HCT116 (cell line): ENCODE measurements around the gene CHSY1. TPM values are rescaled to one million over a fixed set of nuclear protein-coding genes. Genes with fewer than 3 reads are reported as not detected.

Experiments used
- ATAC-seq: fragments of 200-7000 bp; cut with Tn5 transposase; 2 replicates; pipeline ENCODE4 v1.9.1; 2020; ENCODE audit warnings: mild to moderate bottlenecking, moderate library complexity
- BruUV-seq: library from RNA; stranded (reverse); fragments of 400-500 nt; replicated peaks from 2 replicates; lab custom pipeline; 2021; lab: Mats Ljungman, UMichigan
- CTCF ChIA-PET: fragments of 300-600 bp; sonication (Branson Sonifier 250); formaldehyde crosslinking; loops from one replicate; lab custom pipeline; 2021; ENCODE audit warnings: antibody characterized with exemption; lab: Charles Lee
- POLR2A ChIA-PET: fragments of 300-600, 350-600 bp; sonication (Branson Sonifier 250); formaldehyde crosslinking; loops from one replicate; lab custom pipeline; 2021; ENCODE audit warnings: antibody characterized with exemption; lab: Charles Lee
- RAD21 ChIA-PET, 2 experiments: fragments of 300-600 bp; sonication (Branson Sonifier 250); formaldehyde crosslinking; loops; one replicate each; lab custom pipeline; 2023; ENCODE audit warnings: low total read pairs in 2 of 2; ENCODE audit not compliant: uncharacterized antibody in 2 of 2, unreplicated experiment in 2 of 2, low non-redundant PET in 1 of 2; lab: Charles Lee
- DNase-seq: peaks from one replicate; pipeline ENCODE4 v3.0.0-alpha.2; 2010; ENCODE audit warnings: low read depth, low spot score
- H2AFZ ChIP-seq: fragments of 200-600 bp; shearing (Covaris generic), sonication (generic); 2 replicates; pipeline ENCODE4 v1.6.1; 2017; ENCODE audit warnings: low read depth, mixed run types, mixed read lengths, antibody characterized with exemption, low read length; ENCODE audit not compliant: poor library complexity, severe bottlenecking
- H3K27ac ChIP-seq: 2 replicates; pipeline ENCODE4 v1.5.1; 2012; ENCODE audit warnings: low read depth, low read length
- H3K27me3 ChIP-seq: fragments of 200-600 bp; sonication (generic); 2 replicates; pipeline ENCODE4 v1.6.1; 2016; ENCODE audit warnings: mixed run types, low read length, mixed read lengths; ENCODE audit not compliant: insufficient read depth
- H3K36me3 ChIP-seq, 2 experiments: fragments of 200-500 bp in 1 of 2; fragments of 200-600 bp in 1 of 2; sonication (Bioruptor generic) in 1 of 2; sonication (generic) in 1 of 2; 2 replicates each; pipeline versions ENCODE4 v1.5.1 to v1.6.1; 2014 to 2016; ENCODE audit warnings: low read length in 2 of 2, inconsistent platforms in 1 of 2, mixed read lengths in 1 of 2, mixed run types in 1 of 2; ENCODE audit not compliant: insufficient read depth in 2 of 2, control insufficient read depth in 1 of 2
- H3K4me1 ChIP-seq, 2 experiments: fragments of 200-600 bp in 1 of 2; sonication (generic) in 1 of 2; 2 replicates each; pipeline versions ENCODE4 v1.5.1 to v1.6.1; 2012 to 2017; ENCODE audit warnings: low read length in 2 of 2, inconsistent platforms in 1 of 2, mild to moderate bottlenecking in 1 of 2, mixed read lengths in 1 of 2, mixed run types in 1 of 2, moderate library complexity in 1 of 2; ENCODE audit not compliant: insufficient read depth in 2 of 2, control insufficient read depth in 1 of 2
- H3K4me2 ChIP-seq: fragments of 200-600 bp; sonication (generic); 2 replicates; pipeline ENCODE4 v1.6.1; 2017; ENCODE audit warnings: mixed run types, low read length, mixed read lengths
- H3K4me3 ChIP-seq, 2 experiments: fragments of 200-600 bp in 1 of 2; sonication (generic) in 1 of 2; replicated peaks in 1 of 2; 2 replicates each; pipeline ENCODE4 v1.5.1; 2011 to 2016; ENCODE audit warnings: low read length in 2 of 2, control low read depth in 1 of 2, low read depth in 1 of 2, mild to moderate bottlenecking in 1 of 2, mixed read lengths in 1 of 2, mixed run types in 1 of 2
- H3K79me2 ChIP-seq: fragments of 200-600 bp; sonication (generic); 2 replicates; pipeline ENCODE4 v1.6.1; 2017; ENCODE audit warnings: mild to moderate bottlenecking, mixed run types, low read length, moderate library complexity, mixed read lengths; ENCODE audit not compliant: insufficient read depth
- H3K9ac ChIP-seq: fragments of 200-600 bp; sonication (generic); 2 replicates; pipeline ENCODE4 v1.6.1; 2016; ENCODE audit warnings: low read length, mixed read lengths
- H3K9me2 ChIP-seq: fragments of 200-600 bp; sonication (generic), shearing (Covaris generic); 2 replicates; pipeline ENCODE4 v1.6.1; 2017; ENCODE audit warnings: mixed run types, mild to moderate bottlenecking, moderate library complexity; ENCODE audit not compliant: insufficient read depth
- H3K9me3 ChIP-seq, 2 experiments: fragments of 200-500 bp in 1 of 2; fragments of 200-600 bp in 1 of 2; sonication (Bioruptor generic) in 1 of 2; sonication (generic) in 1 of 2; 2 replicates each; pipeline ENCODE4 v1.6.1; 2014 to 2017; ENCODE audit warnings: low read length in 2 of 2, mixed read lengths in 2 of 2, inconsistent platforms in 1 of 2, low read depth in 1 of 2, mild to moderate bottlenecking in 1 of 2, mixed run types in 1 of 2, moderate library complexity in 1 of 2; ENCODE audit not compliant: control insufficient read depth in 1 of 2, insufficient read depth in 1 of 2
- H4K20me1 ChIP-seq: fragments of 200-600 bp; sonication (generic), shearing (Covaris generic); 2 replicates; pipeline ENCODE4 v1.6.1; 2017; ENCODE audit warnings: mixed run types, mild to moderate bottlenecking, moderate library complexity; ENCODE audit not compliant: insufficient read depth
- EZH2 ChIP-seq: fragments of 200-600 bp; sonication (generic); IDR thresholded peaks from 2 replicates; pipeline ENCODE4 v1.6.1; 2017; ENCODE audit warnings: antibody characterized with exemption, mixed run types
- EZH2phosphoT487 ChIP-seq: fragments of 200-600 bp; IDR thresholded peaks from 2 replicates; pipeline ENCODE4 v1.6.1; 2018; ENCODE audit warnings: antibody characterized with exemption, borderline replicate concordance
- JUND ChIP-seq: IDR thresholded peaks from 2 replicates; pipeline ENCODE4 v1.6.1; 2012
- SIN3A ChIP-seq: IDR thresholded peaks from 2 replicates; pipeline ENCODE4 v1.6.1; 2012; ENCODE audit warnings: low read depth
- SP1 ChIP-seq: IDR thresholded peaks from 2 replicates; pipeline ENCODE4 v1.6.1; 2012; ENCODE audit warnings: low read depth
- SRF ChIP-seq: IDR thresholded peaks from 2 replicates; pipeline ENCODE4 v1.6.1; 2012; ENCODE audit warnings: low read depth
- TCF7L2 ChIP-seq: IDR thresholded peaks from 2 replicates; pipeline ENCODE4 v1.7.0; 2011; ENCODE audit warnings: borderline replicate concordance, inconsistent platforms; ENCODE audit not compliant: insufficient read depth, insufficient read length; ENCODE audit errors: extremely low read depth
- intact Hi-C: fragments of 100-400 bp; cut with micrococcal nuclease; formaldehyde crosslinking; loops from 2 replicates; pipeline ENCODE4 v1.10.0; 2022
- total RNA-seq: library from RNA; stranded (reverse); gene quantifications from one replicate; pipeline ENCODE4 v1.2.1, GENCODE V29; 2021; ENCODE audit not compliant: unreplicated experiment
- TF ChIP-seq, protein P1 (sequence below): IDR thresholded peaks from 2 replicates; pipeline ENCODE4 v1.6.1; 2012
- TF ChIP-seq, protein P2 (sequence below): IDR thresholded peaks from 2 replicates; pipeline ENCODE4 v1.6.1; 2012

Gene CHSY1
- total RNA-seq, 1 experiment from 2014 or later: 25.4 TPM

DNA sequence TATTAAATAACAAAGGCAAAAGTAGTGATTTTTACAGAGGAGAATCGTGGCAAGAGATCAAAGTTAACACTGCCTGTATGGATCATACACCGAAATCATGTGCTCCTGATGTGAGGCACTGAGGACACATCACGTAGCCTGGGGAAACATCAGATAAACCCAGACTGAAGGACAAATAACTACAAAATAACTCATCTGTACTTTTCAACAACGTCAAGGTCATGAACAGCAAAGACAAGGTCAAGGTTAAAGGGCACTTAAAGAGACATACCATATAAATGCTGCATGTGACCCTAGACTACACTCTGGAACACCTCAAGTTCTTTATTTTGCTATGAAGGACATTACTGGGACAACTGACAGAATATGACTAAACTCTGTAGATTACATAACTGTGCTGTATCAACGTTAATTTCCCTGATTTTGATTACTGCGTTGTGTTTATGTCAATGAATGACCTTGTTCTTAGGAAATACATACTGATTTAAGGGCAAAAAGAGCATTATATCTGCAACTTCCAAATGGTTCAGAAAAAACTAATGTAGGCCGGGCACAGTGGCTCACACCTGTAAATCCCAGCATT is 48.1 kb downstream of the CHSY1 start:
- RAD21 ChIA-PET: no interaction called here
- Histone ChIP-seq H3K9ac (no peak overlapping the region), H3K27ac (no peak overlapping the region), H3K27me3 (no peaks in the 10 kb centered on the region), H3K4me2 (no peak overlapping the region), H3K4me3 (no peak overlapping the region), H3K9me3 (no peaks in the 10 kb centered on the region), H4K20me1 (peaks cover 7% of the 10 kb centered on the region; the same call in 1 of the 2 replicates)
- intact Hi-C loops: no loop called here
- CTCF ChIA-PET: no interaction called here
- TF ChIP-seq EZH2: no peak
- TF ChIP-seq, protein P1, sequence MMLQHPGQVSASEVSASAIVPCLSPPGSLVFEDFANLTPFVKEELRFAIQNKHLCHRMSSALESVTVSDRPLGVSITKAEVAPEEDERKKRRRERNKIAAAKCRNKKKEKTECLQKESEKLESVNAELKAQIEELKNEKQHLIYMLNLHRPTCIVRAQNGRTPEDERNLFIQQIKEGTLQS: no peak
- TF ChIP-seq SP1: no peak
- TF ChIP-seq, protein P2, sequence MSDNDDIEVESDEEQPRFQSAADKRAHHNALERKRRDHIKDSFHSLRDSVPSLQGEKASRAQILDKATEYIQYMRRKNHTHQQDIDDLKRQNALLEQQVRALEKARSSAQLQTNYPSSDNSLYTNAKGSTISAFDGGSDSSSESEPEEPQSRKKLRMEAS: no peak
- no peak for TF ChIP-seq TCF7L2
- no peak for TF ChIP-seq SIN3A
- TF ChIP-seq, all 23 proteins: peak for 0
- Histone ChIP-seq H3K36me3 (no peaks in the 10 kb centered on the region), H3K4me1 (peaks cover 14 to 25% of the 10 kb centered on the region in 2 experiments), H2AFZ (no peak overlapping the region), H3K79me2 (peaks cover 92% of the 10 kb centered on the region), H3K9me2 (no peaks in the 10 kb centered on the region)
- ATAC-seq (no peak), DNase-seq (no peak)
- POLR2A ChIA-PET: no interaction called here
- no TSS peak for BruUV-seq

DNA sequence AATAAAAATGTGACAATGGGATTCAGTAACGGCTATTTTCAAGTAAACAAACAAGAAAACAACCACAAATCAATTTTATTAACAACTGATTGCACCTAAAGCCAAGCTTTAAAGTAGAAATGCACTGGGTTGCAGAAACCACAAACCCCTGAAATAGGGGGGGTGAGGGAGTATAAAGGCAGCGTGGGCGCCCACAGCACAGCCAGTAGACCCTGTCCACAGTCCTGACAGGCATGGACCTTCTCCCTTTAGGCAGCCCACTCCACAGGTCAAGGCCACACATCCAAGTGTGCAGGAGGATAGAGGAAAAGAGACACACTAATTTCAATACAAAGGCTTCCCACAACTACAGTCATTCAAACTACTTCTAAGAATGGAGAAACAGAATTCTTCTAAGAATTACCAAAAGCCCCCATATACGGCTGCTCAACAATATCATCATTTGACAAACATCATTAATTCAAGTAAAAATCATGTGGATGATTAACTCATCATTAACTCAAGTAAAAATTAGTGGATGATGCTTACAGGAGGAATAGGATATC is 48.7 kb downstream of the CHSY1 start:
- Histone ChIP-seq H3K79me2 (peaks cover 92% of the 10 kb centered on the region), H2AFZ (no peak overlapping the region), H3K27me3 (no peaks in the 10 kb centered on the region), H3K9me2 (no peaks in the 10 kb centered on the region), H3K9ac (no peak overlapping the region), H3K36me3 (no peaks in the 10 kb centered on the region), H3K4me3 (no peak overlapping the region), H3K4me1 (peaks cover 14 to 25% of the 10 kb centered on the region in 2 experiments), H4K20me1 (peaks cover 7% of the 10 kb centered on the region; the same call in 1 of the 2 replicates), H3K4me2 (no peak overlapping the region), H3K9me3 (no peaks in the 10 kb centered on the region), H3K27ac (no peak overlapping the region)
- intact Hi-C loops: no loop called here
- ChIA-PET CTCF (no interaction called here), RAD21 (no interaction called here), POLR2A (no interaction called here)
- TF ChIP-seq SIN3A (no peak), SRF (no peak), JUND (no peak), EZH2 (no peak), EZH2phosphoT487 (no peak)
- DNase-seq (no peak), ATAC-seq (no peak)
- BruUV-seq: no TSS peak
